Astrocyte of the cerebellum (primary cell): Measurements from ENCODE around the gene GAL3ST3.

Experiments
- DNase-seq: peaks from one replicate; pipeline ENCODE4 v3.0.0-alpha.2; 2011; ENCODE audit warnings: low read depth
- H3K4me3 ChIP-seq: 2 replicates; pipeline ENCODE4 v1.5.1; 2011; ENCODE audit warnings: mild to moderate bottlenecking, low read depth, low read length, moderate library complexity
- in situ Hi-C: cut with HindIII; loops from 2 replicates; pipeline ENCODE4 v1.10.0; 2017; ENCODE audit warnings: low sequenced_read_pairs
- TF ChIP-seq, protein P1 (sequence below): IDR thresholded peaks from 2 replicates; pipeline ENCODE4 v1.5.1; 2012; ENCODE audit warnings: low read length, low read depth, moderate library complexity, mild to moderate bottlenecking; ENCODE audit errors: missing control alignments

The GAL3ST3 gene

DNA sequence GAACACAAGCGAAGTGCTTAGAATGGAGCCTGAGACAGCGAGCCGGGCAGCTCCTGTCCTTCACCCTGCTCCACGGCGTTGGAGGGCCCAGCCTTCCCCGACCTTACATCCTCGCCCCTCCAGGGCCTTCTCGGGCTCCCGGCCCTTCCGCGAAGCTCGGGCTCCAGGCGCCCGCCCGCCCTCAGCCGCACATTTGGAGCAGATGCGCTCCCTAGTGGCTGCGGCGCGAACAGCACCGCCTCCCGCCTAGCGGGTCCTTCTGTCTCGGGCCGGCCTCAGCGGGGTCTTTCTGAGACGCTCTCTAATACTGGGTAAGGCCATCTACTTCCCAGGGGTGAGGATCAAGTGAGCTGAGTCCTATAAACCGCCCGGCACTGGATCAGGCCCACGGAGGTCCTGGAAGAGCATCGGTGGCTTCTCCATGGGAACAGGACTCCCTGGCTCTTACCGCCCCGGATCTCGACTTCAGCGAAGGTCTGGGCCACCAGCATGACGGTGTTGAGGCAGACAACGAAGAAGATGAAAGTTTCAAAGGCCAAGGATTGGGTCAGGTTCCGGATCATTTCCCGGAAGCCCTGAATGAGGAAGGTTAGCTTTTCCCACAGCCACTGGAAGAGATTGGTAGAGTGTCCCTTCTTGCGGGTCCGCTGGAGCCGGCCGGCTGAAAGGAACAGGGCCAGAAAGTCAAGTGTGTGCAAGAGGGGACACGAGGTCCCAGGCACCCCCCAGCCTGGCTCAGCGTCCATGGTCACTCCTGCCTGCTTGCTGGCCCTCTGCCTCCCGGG, 26.4 kb downstream of the GAL3ST3 start:
- TF ChIP-seq, protein P1, sequence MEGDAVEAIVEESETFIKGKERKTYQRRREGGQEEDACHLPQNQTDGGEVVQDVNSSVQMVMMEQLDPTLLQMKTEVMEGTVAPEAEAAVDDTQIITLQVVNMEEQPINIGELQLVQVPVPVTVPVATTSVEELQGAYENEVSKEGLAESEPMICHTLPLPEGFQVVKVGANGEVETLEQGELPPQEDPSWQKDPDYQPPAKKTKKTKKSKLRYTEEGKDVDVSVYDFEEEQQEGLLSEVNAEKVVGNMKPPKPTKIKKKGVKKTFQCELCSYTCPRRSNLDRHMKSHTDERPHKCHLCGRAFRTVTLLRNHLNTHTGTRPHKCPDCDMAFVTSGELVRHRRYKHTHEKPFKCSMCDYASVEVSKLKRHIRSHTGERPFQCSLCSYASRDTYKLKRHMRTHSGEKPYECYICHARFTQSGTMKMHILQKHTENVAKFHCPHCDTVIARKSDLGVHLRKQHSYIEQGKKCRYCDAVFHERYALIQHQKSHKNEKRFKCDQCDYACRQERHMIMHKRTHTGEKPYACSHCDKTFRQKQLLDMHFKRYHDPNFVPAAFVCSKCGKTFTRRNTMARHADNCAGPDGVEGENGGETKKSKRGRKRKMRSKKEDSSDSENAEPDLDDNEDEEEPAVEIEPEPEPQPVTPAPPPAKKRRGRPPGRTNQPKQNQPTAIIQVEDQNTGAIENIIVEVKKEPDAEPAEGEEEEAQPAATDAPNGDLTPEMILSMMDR, result peak; percentile 93
- no peak overlapping the region for H3K4me3 ChIP-seq
- in situ Hi-C loops, result no loop called here
- DNase-seq, result no peak

DNA sequence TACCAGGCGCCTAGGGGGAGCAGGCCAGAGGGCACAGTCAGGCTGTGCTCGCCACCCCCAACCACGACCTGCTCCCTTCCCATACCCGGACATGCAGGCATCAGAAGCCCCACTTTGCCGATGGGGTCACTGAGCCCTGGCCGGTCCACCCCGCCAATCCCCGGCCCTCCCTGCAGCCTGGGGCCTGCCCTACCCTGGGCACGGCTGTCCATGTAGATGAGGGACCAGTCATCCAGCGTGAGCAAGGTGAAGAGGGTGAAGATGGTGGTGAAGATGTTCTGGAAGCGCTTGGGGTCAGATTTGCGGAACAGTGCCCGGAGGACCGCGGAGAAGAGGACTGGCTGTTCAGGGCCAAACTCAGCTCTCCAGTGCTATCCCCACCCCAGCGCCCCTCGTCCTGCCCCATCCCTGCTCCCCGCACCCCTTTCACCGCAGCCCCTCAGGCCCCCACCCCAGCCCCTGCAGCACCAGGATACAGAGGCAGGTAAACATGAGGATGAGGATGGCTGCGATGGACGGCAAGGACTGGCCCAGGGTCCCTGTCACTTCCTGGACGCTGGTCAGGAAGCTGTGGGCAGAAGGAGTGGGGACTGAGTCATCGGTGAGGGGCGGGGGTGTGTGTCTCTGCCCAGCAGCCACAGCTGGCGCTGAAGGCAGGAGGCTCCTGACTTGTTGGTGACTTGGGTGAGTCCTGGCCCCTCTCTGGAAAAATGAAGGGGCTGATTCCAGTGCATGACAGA, 28.2 kb downstream of the GAL3ST3 start:
- in situ Hi-C loops, result no loop called here
- DNase-seq, result no peak
- H3K4me3 ChIP-seq, result no peak overlapping the region
- TF ChIP-seq, protein P1, result no peak

DNA sequence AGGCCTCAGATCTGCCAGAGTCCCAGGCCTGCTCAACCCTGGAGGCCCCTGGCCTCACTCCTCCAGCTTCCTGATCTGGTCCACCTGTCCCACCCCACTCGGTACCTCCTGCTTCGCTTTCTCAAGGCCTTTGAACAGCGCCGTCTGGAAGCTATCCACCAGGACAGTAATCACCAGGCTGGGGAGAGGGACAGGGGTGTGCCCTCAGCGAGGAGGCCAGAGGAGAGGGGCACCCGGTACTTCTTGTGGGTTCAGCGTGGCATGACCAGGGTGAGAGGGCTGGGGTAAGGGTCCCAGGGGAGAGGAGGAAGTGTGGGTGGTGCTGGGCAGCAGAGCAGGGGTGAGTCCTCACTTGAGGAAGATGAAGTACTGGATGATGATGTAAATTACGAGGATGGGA, 28.7 kb downstream of the GAL3ST3 start:
- no peak for DNase-seq
- in situ Hi-C loops, result no loop called here
- TF ChIP-seq, protein P1, result no peak
- H3K4me3 ChIP-seq, result no peak overlapping the region

DNA sequence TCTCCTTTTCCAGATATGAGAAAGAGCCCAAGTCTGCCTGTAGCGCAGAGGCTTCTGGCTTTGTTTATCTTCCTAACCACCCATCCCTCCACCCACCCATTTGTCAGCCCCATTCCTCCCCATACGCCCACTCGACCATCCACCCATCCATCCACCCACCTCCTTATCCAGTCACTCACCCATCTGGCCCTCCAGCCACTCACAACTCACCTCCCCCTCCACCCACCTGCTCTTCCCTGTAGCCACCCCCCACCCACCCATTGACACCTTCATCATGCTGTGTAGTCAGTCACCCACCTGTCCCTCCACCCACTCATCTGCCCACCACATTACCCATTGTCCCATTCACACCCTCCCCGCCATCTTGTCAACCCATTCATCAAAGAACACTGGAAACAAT, 31.6 kb downstream of the GAL3ST3 start:
- TF ChIP-seq, protein P1, result no peak
- no peak for DNase-seq
- in situ Hi-C loops, result no loop called here
- no peak overlapping the region for H3K4me3 ChIP-seq

DNA sequence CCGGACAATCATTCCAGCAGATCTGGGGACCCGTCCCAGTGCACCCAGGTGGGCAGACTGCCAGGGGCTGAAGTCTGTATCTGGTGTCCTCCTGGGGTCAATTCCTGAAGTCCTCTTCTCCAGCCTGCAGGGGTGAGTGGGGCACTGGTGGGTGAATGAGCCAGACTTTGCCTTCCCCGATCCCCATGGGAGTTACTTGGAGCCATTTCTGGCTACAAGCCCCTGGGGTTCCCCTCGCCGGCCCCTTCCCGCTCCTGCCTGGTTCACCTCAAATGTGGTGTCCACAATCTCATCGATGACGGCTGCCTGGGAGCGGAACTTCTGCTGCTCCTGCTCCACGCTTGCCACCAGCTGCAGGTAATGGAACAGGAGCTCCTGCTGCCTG, 32.2 kb downstream of the GAL3ST3 start:
- no peak for DNase-seq
- TF ChIP-seq, protein P1, result no peak
- in situ Hi-C loops, result no loop called here
- no peak overlapping the region for H3K4me3 ChIP-seq

DNA sequence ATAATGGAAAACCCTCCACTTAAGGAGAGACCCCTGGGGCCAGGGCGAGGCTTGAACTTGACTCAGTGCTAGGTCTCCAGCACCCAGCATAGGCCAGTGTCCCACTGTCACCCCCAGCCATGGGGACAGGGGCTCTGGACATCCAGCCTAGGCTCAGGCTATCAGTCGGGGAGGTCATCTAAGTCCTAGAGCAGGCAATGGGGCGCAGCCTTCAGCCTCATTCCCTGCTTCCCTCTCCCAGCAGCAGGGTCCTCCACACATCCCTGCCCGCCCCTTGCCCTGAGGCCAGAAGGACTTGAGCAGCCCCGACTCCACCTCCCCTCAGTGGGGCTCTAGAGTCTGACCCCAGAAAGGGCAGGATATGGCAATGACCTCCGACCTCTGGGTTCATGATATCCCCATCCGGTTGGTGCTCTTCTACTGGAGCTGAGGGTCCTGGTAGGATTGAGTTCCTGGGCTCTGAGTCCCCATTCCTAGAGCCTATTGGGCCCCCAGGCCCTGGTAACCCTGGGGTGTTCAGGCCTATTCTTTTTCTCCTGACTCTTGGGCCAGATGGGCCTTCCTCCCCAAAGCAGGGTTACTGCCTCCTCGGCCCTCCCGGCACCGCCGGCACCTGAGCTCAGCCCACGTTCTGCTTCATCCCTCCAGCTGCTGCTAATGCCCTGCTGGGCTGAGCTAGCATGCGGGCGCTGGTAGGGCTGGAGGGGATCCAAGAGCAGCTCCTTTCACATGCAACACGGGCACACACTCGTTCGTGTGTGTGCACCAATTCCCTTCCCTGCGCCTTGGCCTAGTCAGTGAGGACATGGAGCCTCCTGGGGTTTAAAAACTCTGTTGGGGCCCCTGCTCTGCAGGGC, 32.8 kb downstream of the GAL3ST3 start:
- DNase-seq, result no peak
- TF ChIP-seq, protein P1, result no peak
- in situ Hi-C loops, result no loop called here
- no peak overlapping the region for H3K4me3 ChIP-seq
